HL-60 (cell line): Measurements from ENCODE around the gene KLHL30.
"Not testable (repeated sequence)": the region's sequence is repeated elsewhere in the genome, so short reads cannot be mapped to it uniquely, and the experiment has no call there.

Source experiments
- DNase-seq, 2 experiments: peaks; one replicate each; pipeline ENCODE4 v3.0.0-alpha.2; 2010 to 2020; ENCODE audit warnings: low read depth in 1 of 2, low spot score in 1 of 2
- H3K27ac ChIP-seq: fragments of 250-450 bp; sonication (Bioruptor Pico); replicated peaks from 2 replicates; pipeline ENCODE4 v1.5.1; 2020; ENCODE audit warnings: mild to moderate bottlenecking, moderate library complexity
- H3K27me3 ChIP-seq: fragments of 250-450 bp; sonication (Bioruptor Pico); 2 replicates; pipeline ENCODE4 v1.5.1; 2021; ENCODE audit warnings: mild to moderate bottlenecking, moderate library complexity; ENCODE audit not compliant: insufficient read depth, poor library complexity, severe bottlenecking
- H3K4me3 ChIP-seq: replicated peaks from 2 replicates; pipeline ENCODE4 v1.5.1; 2011; ENCODE audit warnings: mild to moderate bottlenecking, control low read depth, low read length; ENCODE audit not compliant: insufficient read depth
- CTCF ChIP-seq: IDR thresholded peaks from one replicate; pipeline ENCODE4 v1.5.1; 2011; ENCODE audit warnings: low read length, control low read depth, inconsistent platforms; ENCODE audit not compliant: insufficient read depth
- GABPA ChIP-seq: IDR thresholded peaks from 2 replicates; pipeline ENCODE4 v1.6.1; 2012; ENCODE audit warnings: low read depth
- POLR2AphosphoS5 ChIP-seq: IDR thresholded peaks from 2 replicates; pipeline ENCODE4 v1.6.1; 2012; ENCODE audit warnings: low read depth
- REST ChIP-seq: IDR thresholded peaks from 2 replicates; pipeline ENCODE4 v1.6.1; 2012; ENCODE audit warnings: low read depth; ENCODE audit not compliant: insufficient replicate concordance
- SPI1 ChIP-seq: IDR thresholded peaks from 2 replicates; pipeline ENCODE4 v1.6.1; 2012; ENCODE audit warnings: low read depth, mild to moderate bottlenecking, borderline replicate concordance

The KLHL30 gene

GRCh38 chr2:238170386-238171071 is 32.1 kb downstream of the KLHL30 start:
- DNase-seq, result no peak
- Histone ChIP-seq H3K27me3 (no peaks in the 10 kb centered on the region), H3K4me3 (no peak overlapping the region), H3K27ac (no peak overlapping the region)
- TF ChIP-seq GABPA (no peak), REST (no peak), POLR2AphosphoS5 (no peak), SPI1 (no peak), CTCF (no peak)

DNA sequence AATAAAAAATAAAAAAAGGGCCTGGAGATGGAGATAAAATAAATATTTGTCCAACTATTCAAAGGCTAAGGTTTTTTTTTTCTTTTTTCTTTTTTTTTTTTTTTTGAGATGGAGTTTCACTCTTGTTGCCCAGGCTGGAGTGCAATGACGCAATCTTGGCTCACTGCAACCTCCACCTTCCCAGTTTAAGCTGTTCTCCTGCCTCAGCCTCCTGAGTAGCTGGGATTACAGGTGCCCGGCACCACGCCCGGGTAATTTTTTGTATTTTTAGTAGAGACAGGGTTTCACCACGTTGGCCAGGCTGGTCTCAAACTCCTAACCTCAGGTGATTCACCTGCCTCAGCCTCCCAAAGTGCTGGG is 32.6 kb downstream of the KLHL30 start:
- not testable (repeated sequence) for H3K27ac ChIP-seq, DNase-seq, H3K27me3 ChIP-seq

DNA sequence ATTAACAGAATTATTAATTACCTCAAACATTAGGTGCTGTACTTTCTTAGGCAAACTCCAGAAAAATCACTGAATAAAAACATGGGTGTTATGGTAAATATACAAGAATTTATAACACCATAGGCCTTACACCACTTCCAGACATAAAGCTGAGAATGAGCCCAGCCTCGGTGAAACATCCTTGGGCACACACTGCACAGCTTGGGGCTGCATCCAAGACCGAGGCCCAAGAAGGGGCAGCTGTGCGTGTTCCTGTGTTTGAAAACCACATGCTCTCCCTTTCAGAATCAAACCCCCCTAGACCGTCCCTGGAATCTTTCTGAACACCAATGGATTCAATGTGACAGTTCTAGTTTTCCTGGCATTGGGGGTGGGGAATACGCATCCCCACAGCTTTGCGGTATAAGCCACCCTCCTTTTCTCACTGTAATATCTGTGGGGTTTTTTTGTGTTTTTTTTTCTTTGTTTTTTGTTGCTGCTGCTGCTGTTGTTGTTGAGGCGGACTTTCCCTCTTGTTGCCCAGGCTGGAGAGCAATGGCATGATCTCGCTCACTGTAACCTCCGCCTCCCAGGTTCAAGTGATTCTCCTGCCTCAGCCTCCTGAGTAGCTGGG is 33.2 kb downstream of the KLHL30 start:
- no peak for TF ChIP-seq POLR2AphosphoS5
- no peak for TF ChIP-seq GABPA
- TF ChIP-seq CTCF, result no peak
- no peak for TF ChIP-seq SPI1
- no peak for TF ChIP-seq REST
- no peak overlapping the region for H3K4me3 ChIP-seq
- no peak overlapping the region for H3K27ac ChIP-seq
- H3K27me3 ChIP-seq, result no peaks in the 10 kb centered on the region
- no peak for DNase-seq

More for the DNA sequence above, 32.6 kb downstream of the KLHL30 start:
- not testable (repeated sequence) for H3K4me3 ChIP-seq

DNA sequence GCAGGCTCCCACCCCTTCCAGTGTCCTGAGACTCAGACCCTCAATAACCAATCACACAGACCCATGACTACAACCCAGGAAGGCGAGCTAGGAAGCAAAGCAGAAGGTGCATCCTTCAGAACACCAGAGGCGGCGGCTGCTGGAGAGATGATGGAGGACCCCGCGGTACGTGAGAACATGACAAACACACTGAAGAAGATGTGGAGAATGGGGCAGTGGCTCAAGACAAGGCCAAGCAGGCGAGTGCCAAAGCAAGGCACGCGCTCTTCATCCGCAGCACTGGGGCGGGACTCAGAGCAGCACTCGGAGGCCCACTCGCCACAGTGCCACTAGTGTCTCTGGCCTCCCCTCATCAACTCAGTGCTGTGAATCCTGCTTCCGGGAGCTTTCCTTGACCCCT is 34.0 kb downstream of the KLHL30 start:
- H3K27me3 ChIP-seq, result no peaks in the 10 kb centered on the region
- no peak for TF ChIP-seq GABPA
- TF ChIP-seq POLR2AphosphoS5, result no peak
- no peak for TF ChIP-seq CTCF
- no peak for TF ChIP-seq REST
- TF ChIP-seq SPI1, result no peak
- DNase-seq, result no peak
- H3K27ac ChIP-seq, result no peak overlapping the region
- no peak overlapping the region for H3K4me3 ChIP-seq
